HG02840 (cell line): ENCODE results near the gene UBAP1L.
A peak's percentile ranks its signal among the peaks of the same experiment; 100 is the strongest.
"Not testable (repeated sequence)": the region's sequence is repeated elsewhere in the genome, so short reads cannot be mapped to it uniquely, and the experiment has no call there.

Experiments used
- ATAC-seq: cut with Tn5 transposase; IDR thresholded peaks from one replicate; pipeline ENCODE4 v1.9.1; 2021; ENCODE audit warnings: mild to moderate bottlenecking, moderate library complexity, moderate number of reproducible peaks; ENCODE audit not compliant: unreplicated experiment, low FRiP score

The UBAP1L gene

GRCh38 chr15:65115086-65115485, at the start of gene UBAP1L:
Gene UBAP1L (minus strand): TSS chr15:65115200. CDS start chr15:65106215, 8,985 bp downstream.
- no peak for ATAC-seq

- no peak for ATAC-seq
Observed at GRCh38 chr15:65164139-65164538, 49.1 kb upstream of the UBAP1L start.

- ATAC-seq = no peak
Observed at GRCh38 chr15:65163041-65163440, 48.0 kb upstream of the UBAP1L start.

GRCh38 chr15:65156692-65157091, 41.7 kb upstream of the UBAP1L start:
- no peak for ATAC-seq

- no peak for ATAC-seq
Observed at GRCh38 chr15:65154720-65155119, 39.7 kb upstream of the UBAP1L start.

GRCh38 chr15:65147902-65148301, 32.9 kb upstream of the UBAP1L start:
- ATAC-seq = no peak

- ATAC-seq = no peak
Observed at GRCh38 chr15:65146438-65146837, 31.4 kb upstream of the UBAP1L start.

GRCh38 chr15:65138631-65139030, 23.6 kb upstream of the UBAP1L start:
- ATAC-seq = not testable (repeated sequence)

- not testable (repeated sequence) for ATAC-seq
Observed at GRCh38 chr15:65137893-65138292, 22.9 kb upstream of the UBAP1L start.

GRCh38 chr15:65137089-65137488, 22.1 kb upstream of the UBAP1L start:
- ATAC-seq = not testable (repeated sequence)

- no peak for ATAC-seq
Observed at GRCh38 chr15:65134538-65134937, 19.5 kb upstream of the UBAP1L start.

GRCh38 chr15:65133548-65134200, 18.7 kb upstream of the UBAP1L start, which contains the start of gene PDCD7:
Gene PDCD7 (minus strand): TSS chr15:65133808. CDS start chr15:65133781, 27 bp downstream.
- ATAC-seq = peak; percentile 89

GRCh38 chr15:65132878-65133547, 18.0 kb upstream of the UBAP1L start:
- peak; percentile 36 for ATAC-seq

- no peak for ATAC-seq
Observed at GRCh38 chr15:65130941-65131340, 15.9 kb upstream of the UBAP1L start.

- no peak for ATAC-seq
Observed at GRCh38 chr15:65115542-65115941, 542 bp upstream of the UBAP1L start.

GRCh38 chr15:65110676-65111292, 4.2 kb downstream of the UBAP1L start:
- ATAC-seq = no peak

- ATAC-seq = no peak
Observed at GRCh38 chr15:65106011-65106590, 8.9 kb downstream of the UBAP1L start.

- no peak for ATAC-seq
Observed at GRCh38 chr15:65105038-65105437, 10.0 kb downstream of the UBAP1L start.

- no peak for ATAC-seq
Observed at GRCh38 chr15:65102912-65103311, 12.1 kb downstream of the UBAP1L start.

GRCh38 chr15:65101891-65102708, 12.9 kb downstream of the UBAP1L start:
- no peak for ATAC-seq
